ENCODE data around the gene ZGPAT.
A peak's percentile ranks its signal among the peaks of the same experiment; 100 is the strongest.

ZGPAT gene

GRCh38 chr20:63697868-63698545 lies 9.8 kb upstream of the ZGPAT start:
- H3K27ac ChIP-seq, result peak overlapping the region; percentile 20; the same call in 1 of the 2 replicates
- TF ChIP-seq CTCF (IDR thresholded peaks at IDR 0.05), result no peak
- no peak for TF ChIP-seq ZFX (IDR thresholded peaks at IDR 0.05; ENCODE audit: borderline replicate concordance)

- no peak for TF ChIP-seq ZFX (IDR thresholded peaks at IDR 0.05; ENCODE audit: borderline replicate concordance)
- TF ChIP-seq CTCF (IDR thresholded peaks at IDR 0.05), result no peak
- H3K27ac ChIP-seq, result peak overlapping the region; percentile 20; the same call in 1 of the 2 replicates
Observed at GRCh38 chr20:63698739-63699465, 8.9 kb upstream of the ZGPAT start.

GRCh38 chr20:63699466-63700198 lies 8.2 kb upstream of the ZGPAT start:
- H3K27ac ChIP-seq, result peak overlapping the region; percentile 20; the same call in 1 of the 2 replicates
- TF ChIP-seq CTCF (IDR thresholded peaks at IDR 0.05), result no peak
- TF ChIP-seq ZFX (IDR thresholded peaks at IDR 0.05; ENCODE audit: borderline replicate concordance), result no peak

- no peak overlapping the region for H3K27ac ChIP-seq
- no peak for TF ChIP-seq ZFX (IDR thresholded peaks at IDR 0.05; ENCODE audit: borderline replicate concordance)
- TF ChIP-seq CTCF (IDR thresholded peaks at IDR 0.05), result no peak
Observed at GRCh38 chr20:63700199-63701050, 7.4 kb upstream of the ZGPAT start.

GRCh38 chr20:63701051-63701328 lies 6.8 kb upstream of the ZGPAT start:
- no peak for TF ChIP-seq ZFX (IDR thresholded peaks at IDR 0.05; ENCODE audit: borderline replicate concordance)
- TF ChIP-seq CTCF (IDR thresholded peaks at IDR 0.05), result no peak
- no peak overlapping the region for H3K27ac ChIP-seq

GRCh38 chr20:63701329-63702035 lies 6.4 kb upstream of the ZGPAT start:
- TF ChIP-seq ZFX (IDR thresholded peaks at IDR 0.05; ENCODE audit: borderline replicate concordance) (no peak), CTCF (IDR thresholded peaks at IDR 0.05) (no peak)
- H3K27ac ChIP-seq, result no peak overlapping the region
